NCI-H2196 (cell line): ENCODE results near the gene STRA6.

Experiments
- DNase-seq: peaks from one replicate; lab custom pipeline; 2025; ENCODE audit not compliant: unreplicated experiment; lab: John Stamatoyannopoulos, UW

Gene STRA6

DNA sequence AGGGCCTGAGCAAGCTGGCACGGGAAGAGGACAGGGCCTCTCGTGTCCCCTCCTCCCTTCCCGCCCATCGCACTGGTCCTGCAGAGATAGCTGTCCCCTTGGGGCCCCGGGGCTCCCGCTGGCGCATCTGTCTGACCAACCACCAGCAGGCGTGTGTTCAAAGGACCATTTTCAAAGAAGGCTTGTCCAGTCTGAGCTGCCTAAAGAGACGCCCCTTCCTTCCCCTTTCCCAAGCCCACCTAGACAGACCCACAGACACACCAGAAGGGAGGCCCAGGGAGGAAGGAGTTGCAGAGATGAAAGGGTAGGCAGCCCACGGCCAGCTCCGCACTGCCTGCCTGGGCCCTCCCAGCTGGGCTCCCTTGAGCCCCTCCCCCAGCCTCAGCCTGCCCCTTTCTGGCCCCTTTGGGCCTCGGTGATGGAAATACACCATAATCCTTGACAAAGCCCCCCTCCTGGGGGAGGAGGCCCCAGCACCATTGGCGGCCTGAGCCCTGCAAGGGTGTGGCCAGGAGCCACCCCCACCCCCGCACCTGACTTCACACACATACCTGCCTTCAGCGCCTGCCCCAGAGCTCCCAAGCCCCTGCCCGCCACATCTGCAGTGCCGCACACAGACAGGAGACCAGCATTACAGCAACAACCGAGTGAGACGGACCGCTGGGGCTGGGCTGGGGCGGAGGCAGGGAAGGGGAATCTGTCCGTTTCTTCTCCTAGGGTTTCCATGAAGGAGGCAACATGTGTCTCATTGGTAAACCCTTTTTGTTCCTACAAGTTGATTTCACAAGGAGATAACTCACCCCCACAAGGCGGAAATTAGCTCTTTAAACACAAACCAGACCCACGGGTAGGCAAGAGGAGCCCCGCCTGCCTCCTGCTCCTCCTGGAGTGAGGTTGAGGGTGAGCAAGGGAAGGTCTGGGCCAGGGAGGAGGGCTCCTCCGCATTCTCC, at the start of gene STRA6:
Gene STRA6 (minus strand): TSS at position 336 of the 950 bp plus-strand sequence. CDS start 520 bp downstream, outside the sequence.
- DNase-seq: no peak

DNA sequence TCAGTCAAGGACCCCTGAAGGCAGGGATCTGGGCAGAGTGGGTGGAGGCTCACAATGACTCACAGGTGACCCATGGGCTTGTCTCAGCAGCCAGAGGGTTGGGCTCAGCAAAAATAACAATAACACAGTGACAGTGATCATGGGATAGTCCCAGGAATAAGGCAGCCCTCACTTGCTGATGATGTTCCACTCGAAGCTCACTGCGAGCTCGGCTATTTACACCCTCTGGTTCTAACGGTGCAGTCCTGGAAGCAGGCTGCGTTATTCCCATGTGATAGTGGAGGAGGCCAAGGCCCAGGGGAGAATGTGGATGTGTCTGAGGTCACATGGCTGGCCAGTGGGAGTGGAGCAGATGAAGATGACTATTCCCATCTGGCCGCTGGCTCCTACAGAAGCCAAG, 49.7 kb upstream of the STRA6 start:
- DNase-seq: no peak

- peak; percentile 66 for DNase-seq
Measured at GRCh38 chr15:74251131-74251811, 48.7 kb upstream of the STRA6 start.

- DNase-seq: no peak
Measured at GRCh38 chr15:74250266-74250665, 47.7 kb upstream of the STRA6 start.

DNA sequence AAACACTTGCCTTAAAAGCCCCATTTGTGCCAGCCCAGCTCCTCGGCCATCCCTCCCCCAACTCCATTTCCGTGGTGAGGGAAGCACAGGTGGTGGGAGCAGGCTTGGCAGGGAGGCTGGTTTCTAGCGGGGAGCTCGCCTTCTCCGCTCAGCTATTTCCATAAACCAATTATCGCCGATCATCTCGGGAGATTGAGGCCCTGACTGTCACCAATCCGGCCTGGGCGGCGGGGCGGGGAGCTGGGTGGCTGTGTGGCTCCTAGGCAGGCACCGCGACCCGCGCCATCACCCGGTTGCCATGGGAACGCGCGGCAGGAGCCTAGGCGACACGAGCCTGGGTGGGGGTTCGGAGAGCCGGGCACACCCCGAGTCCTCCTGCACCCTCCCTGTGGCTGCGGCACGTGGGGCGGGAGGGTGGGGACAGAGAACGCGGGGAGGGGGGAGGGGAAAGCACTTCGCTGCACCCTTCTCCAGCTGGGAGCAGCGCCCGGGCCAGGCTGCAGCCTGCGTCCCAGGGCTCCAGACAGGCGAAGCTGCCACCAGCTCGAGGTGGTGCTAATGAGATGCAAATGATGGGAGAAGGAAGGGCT, 42.9 kb upstream of the STRA6 start:
- DNase-seq: peak; percentile 85

DNA sequence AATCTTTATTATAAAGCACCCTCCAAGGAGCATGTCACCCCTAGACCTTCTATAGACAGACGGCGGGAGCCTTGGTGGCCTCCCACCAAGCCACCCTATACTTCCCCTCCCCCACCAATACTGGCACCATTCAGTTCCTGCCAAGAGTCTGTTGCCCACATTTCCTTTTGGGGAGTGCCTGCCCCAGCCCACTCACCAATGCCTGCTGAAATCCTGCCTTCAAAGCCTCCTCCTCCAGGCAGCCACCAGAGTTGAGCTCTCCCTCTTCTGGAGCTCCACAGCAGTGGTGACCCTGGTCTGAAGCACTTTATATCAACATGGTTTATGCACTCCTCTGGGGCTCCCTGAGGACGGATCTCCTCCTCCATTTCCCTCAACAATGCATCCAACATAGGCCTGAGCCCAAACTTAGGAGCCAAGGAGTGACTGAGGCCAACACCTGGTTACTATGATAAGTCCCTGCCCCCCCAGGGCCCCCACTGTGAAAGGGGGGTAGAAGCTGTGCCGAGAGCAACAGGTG, 42.3 kb upstream of the STRA6 start:
- DNase-seq: no peak

GRCh38 chr15:74243431-74243830, 40.8 kb upstream of the STRA6 start:
- DNase-seq: peak; percentile 16

GRCh38 chr15:74242441-74243185, 40.0 kb upstream of the STRA6 start:
- DNase-seq: peak; percentile 13

GRCh38 chr15:74240897-74241614, 38.5 kb upstream of the STRA6 start:
- DNase-seq: no peak

DNA sequence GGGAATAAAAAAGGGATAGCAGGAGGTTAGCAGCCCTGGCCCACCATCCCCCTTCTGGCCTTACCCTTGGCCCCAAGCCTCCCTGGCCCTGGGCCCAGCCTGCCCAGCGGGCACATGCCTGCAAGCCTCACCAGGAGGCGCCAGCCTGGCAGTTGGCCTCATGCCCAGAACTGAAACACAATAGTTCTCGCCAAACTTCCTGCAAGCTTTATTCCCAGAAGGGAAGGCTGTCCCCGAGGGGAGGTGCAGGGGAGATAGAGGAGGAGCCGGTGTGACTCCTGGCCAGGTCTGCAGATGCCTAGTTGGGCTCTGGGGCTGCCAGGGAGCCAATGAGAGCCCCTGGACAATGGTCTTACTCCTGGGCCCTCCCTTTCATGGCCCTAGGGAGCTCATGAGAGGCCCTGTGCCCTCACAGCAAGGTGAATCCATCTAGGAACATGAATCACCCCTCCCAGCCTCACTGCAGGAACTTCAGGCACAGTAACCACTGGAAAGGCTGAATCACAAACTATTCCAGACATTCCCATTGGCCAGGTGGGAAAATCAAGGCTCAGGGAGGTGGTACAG, 37.5 kb upstream of the STRA6 start:
- peak; percentile 95 for DNase-seq

DNA sequence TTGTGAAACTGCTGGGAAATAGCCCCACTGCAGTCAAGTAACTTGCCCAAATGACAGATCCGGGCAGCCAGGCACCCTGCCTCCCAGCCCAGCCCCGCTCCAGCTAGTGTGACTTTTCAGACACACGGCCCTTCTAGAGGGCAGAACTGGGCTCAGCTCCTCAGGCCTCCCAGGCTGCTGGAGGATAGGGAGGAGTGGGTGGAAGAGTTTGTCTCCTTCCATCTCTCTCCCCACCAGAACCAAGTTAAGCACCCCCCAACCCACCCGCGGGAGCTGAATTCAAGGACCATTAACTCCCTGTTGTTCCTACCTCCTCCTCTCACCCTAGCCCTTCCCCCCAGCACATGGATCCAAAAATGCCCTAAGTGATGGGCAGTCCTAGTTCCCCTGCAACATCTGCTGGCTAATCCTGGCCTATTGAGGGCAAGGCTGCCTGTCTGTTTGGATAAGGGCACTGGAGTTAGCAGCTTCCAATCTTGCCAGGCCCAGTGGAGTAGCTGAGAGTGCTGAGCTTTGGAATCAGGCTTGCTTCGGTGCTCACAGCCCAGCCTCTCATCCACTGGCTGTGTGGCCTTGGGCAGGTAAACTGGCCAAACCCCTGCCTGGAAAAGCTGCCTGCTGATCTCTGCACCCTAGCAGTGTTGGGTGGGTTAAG, 36.6 kb upstream of the STRA6 start:
- DNase-seq: peak; percentile 42

DNA sequence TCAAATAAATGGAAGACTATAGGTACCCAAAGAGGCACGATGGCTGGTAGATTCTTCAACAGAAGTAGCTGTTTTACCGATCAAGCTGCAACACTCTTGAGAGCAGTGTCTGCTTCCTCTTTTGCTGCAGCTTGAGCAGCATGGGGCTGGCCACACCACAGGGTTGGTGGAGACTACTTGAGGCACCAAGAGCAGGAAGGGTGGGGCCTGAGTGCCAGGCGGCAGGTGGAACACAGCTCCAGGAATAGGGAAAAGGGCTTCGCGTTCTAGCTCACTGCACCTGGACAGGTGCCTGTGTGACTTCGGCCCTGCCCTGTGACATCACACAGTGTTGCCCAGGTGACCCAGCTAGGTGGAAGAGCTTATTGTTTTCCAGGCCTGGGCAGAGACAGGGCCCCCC, 33.4 kb upstream of the STRA6 start, which contains the start of gene CCDC33:
Gene CCDC33 (plus strand): TSS at position 365 of the 400 bp plus-strand sequence. CDS start 394 bp downstream, outside the sequence.
- DNase-seq: peak; percentile 79

DNA sequence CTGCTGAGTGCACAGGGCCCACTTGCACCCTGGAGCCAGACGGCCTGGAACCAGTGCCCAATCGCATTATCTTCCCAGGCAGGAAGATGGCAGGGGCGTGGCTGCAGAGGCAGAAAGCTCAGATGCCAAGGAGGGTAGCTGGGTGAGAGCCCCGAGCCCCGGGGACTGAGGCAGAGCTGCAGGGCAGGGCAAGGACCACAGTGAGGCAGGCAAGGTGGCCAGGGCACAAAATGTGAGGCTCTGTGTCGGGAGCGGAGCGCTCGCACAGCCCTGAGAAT, 31.9 kb upstream of the STRA6 start:
- no peak for DNase-seq

DNA sequence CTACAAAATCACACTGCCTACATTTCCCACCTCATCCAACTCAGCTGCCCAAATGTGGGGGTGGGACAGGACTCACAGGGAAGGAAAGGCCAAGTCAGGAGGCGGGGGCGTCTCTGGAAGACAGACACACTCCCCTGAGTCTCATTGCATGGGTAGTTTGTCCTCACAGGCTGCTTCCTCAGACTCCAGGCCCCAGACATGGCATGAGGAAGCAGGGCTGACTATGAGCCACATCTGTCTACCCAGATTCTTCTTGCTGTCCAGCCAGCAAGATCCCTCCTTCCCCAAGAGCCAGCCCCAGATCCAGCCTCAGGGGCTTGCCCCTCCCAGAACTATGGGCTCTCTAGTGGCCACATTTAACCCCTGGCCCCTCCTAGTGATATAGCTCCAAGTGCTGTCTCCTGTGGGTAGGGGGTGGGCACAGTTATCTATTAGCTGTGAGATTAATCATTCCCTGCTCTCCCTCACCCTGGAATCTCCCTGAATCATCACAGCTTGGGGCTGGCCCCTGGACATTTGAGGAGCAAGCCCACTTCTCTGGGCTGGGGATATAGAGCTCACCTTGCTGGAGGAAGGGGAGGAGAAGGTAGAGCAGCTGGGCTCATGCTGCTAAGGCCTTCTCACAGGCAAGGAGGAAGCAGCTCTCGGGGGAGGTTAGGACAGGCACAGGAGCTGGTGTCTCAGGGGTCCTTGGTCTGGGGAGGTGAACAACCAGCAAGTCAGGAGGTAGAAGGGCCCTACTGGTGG, 31.4 kb upstream of the STRA6 start:
- DNase-seq: no peak

DNA sequence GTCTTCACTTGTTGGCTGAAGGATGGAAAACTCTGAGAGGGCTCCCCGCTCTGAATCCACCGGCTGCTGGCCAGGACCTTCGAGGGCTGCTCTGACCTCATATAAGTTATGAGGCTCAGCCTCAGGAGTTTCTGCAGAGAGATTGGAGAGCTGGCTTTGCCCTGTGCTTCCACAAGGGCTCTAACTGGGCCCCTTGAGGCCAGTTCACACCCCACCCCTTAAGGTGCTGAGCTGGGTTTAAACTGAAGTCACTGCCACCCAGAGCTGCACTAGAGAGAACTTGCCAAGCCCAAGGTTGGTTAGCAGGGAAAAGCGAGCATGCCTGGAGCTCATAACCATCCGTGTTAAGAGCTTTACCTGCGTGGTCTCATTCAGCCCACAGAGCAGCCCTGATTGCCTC, 30.8 kb upstream of the STRA6 start:
- DNase-seq: no peak

GRCh38 chr15:74231475-74231874, 28.9 kb upstream of the STRA6 start:
- no peak for DNase-seq

- DNase-seq: no peak
Measured at GRCh38 chr15:74229686-74230085, 27.1 kb upstream of the STRA6 start.

- peak; percentile 39 for DNase-seq
Measured at GRCh38 chr15:74228723-74229081, 26.1 kb upstream of the STRA6 start.
